Superior temporal gyrus (tissue), 1 donor: Measurements from ENCODE around the gene TXNRD1.
"Not testable (repeated sequence)": the region's sequence is repeated elsewhere in the genome, so short reads cannot be mapped to it uniquely, and the experiment has no call there.

Experiments
- DNase-seq: peaks from one replicate; pipeline ENCODE4 v3.0.0-alpha.2; 2016; ENCODE audit errors: extremely low spot score

The TXNRD1 gene

DNA sequence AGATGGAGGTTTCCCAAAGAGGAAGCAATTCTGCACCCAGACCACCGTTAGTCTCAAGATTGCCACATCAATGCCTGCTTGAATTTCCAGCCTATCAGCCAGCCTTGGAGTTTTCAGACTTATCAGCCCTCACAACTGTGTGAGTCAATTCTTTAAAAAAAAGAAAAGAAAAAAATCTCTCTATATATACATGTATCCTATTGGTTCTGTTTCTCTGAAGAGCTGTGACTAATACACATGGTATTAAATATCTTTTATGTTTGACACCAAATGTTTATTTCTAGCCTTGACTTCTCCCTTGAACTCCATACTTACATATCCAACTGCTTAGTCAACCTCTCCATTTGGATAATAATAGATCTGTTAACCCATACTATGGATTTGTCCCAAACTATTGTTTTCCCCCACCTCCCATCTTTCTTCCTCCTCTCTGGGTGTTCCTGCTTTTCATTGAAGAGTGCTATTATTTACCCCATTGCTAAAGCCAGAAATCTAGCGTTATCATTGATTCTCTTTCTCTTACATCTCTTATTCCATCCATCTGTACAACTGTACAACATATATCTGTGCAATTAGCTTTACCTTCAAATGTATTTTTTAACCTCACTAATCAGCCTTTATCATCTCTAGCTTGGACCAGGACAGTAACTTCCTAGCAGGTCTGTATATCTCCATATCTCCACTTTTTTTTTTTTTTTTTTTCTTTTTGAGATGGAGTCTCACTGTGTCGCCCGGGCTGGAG lies 65.3 kb downstream of the TXNRD1 start:
- no peak for DNase-seq

DNA sequence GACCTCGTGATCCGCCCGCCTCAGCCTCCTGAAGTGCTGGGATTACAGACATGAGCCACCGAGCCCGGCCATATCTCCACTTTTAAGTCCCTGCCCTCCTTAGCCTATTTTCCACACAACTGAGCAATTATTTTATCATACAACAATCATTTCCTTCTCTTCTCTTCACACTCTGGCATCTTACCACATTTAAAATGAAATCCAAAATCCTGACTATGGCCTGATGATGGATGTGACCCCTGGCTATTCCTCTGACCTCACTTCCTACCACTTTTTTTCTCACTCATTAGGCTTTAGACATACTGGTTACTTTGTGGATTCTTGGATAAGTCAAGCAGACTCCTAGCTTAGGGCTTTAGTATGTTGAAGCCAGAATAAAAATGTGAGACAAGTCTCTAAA lies 66.1 kb downstream of the TXNRD1 start:
- no peak for DNase-seq

DNA sequence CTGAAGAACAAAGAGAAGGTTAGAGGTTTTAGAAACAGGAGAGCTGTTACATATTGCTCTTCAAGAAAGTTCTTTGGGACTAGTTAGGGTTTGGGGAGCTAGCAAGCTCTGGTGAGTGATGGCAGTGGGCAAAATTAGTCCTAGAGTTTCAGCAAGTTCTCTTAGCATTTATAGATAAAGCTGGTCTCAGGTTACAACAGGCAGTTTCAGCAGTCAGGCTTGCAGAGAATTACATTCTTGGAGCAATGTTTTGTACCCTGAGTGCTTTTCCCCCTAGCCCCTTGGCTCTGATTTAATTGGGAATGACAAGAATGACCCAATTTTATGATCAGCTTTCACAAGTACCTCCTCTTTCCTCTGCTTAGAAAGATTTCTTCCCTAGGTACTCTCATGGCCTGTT lies 66.5 kb downstream of the TXNRD1 start:
- DNase-seq = no peak

DNA sequence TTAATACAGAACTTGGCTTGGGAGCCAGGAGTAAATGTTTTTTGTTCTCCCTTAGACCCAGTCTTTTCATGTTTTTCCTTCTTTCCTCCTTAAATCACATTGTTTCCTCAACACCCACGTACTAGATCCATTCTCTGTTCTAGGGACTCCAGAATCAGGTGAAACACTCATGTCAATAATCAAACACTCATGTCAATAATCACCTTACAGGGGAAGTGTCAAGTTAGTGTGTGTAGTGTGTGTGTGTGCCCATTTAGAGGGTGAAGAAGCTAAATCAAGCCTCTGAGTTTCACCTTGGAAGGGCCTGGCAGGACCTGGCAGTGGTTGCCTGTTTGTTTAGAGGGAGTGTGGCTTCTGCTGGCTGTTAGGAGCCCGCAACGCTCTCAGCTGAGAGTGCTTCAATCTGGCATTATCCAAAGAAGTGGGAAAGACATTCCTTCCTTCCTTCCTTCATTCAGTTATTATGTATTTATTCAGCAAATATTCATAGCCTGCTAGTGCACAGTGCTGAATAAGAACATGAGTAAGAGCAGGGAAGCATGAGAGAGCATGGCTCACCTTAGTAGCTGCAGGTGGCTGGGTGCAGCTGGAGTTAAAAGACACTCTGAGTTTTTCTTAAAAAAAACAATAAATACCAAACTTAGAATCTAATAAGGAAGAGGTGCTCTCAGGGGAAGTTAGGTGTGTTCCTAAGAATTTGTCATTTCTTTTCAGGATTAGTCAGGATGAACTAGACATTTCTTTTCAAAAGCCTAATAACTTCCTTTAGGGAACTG lies 70.3 kb downstream of the TXNRD1 start:
- DNase-seq = peak; percentile 11

DNA sequence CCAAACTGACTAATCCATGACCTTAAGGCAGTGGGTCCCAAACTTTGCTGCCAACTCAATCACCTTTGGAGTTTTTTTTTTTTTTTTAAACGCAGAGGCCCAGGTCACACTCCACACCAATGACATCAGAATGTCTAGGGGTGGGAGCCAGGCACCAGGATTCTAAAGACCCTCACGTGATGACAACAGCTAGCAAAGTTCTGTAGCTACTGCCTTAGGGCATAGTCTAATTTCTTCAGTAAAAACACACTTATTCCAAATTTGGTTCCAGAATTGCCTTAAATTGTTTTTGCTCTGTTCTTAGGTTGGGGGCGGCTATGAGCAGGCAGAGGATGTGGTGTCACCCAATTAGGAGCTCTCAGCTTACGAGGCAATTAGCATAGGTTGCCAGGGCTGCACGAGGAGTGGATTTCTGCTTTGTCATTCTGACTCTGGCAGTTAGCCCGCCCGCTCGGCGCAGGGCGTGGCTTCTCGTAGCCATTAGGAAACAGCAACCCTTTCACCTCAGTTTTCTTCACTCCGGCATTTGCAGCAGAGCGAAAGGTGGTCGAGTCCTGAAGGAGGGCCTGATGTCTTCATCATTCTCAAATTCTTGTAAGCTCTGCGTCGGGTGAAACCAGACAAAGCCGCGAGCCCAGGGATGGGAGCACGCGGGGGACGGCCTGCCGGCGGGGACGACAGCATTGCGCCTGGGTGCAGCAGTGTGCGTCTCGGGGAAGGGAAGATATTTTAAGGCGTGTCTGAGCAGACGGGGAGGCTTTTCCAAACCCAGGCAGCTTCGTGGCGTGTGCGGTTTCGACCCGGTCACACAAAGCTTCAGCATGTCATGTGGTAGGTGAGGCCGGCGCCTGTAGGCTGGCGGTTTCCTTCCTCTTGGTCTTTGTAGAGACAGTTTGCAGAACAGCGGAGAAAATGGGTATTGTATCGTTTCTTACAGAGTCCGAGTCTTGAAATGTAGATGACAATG lies 71.2 kb downstream of the TXNRD1 start:
- DNase-seq = peak; percentile 96

DNA sequence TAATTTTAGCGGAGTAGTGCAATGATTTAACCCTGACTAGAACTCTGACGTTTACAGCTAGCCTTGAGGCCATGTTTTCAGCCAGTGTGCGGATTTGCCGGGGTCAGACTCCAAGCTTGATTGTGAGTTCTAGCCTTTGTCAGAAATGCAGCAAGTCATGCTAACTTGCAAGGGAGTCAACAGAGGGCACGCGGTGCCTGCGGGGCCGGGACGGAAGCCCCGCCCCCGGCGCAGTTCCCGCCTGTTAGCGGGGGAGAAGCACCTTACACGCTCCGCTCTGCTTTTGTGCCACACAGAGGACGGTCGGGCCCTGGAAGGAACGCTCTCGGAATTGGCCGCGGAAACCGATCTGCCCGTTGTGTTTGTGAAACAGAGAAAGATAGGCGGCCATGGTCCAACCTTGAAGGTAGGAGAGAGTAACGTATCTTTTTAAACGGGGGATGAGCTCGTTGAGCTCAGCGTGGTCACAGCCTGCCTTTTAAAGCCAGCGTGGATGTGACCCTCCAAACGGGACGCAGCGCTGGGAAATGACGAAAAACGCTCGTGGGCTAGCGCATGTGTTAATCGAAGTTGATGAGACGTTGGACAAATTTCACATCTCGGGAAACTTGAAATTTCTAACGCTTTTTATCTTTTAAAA lies 73.2 kb downstream of the TXNRD1 start:
- peak; percentile 91 for DNase-seq

DNA sequence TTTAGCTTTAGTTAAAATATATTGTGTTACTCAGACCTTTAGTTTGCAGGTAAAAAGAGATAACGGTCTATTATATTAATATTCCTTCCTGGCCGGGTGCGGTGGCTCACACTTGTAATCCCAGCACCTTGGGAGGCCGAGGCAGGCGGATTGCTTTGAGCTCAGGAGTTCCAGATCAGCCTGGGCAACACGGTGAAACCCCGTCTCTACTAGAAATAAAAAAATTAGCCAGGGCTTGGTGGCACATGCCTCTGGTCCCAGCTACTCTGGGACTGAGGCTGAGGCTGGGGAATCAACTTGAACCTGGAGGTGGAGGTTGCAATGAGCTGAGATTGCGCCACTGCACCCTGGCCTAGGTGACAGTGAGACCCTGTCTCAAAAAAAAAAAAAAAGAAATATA lies 74.7 kb downstream of the TXNRD1 start:
- DNase-seq = no peak

DNA sequence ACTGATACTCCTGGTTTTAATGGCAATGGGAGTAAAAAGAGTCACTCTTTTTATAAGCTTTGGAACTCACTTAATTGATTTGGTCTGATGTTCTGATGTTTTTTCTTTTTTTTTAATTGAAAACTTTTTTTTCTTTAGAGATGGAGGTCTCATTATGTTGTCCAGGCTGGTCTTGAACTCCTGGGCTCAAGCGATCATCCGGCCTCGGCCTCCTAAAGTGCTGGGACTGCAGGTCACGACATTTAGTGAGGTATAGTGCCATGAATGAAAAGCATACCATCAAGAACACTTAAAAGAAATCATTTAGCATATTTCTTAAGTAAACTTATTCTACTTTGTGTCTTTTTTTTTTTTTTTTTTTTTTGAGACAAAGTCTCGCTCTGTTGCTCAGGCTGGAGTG lies 75.3 kb downstream of the TXNRD1 start:
- DNase-seq = peak; percentile 2

DNA sequence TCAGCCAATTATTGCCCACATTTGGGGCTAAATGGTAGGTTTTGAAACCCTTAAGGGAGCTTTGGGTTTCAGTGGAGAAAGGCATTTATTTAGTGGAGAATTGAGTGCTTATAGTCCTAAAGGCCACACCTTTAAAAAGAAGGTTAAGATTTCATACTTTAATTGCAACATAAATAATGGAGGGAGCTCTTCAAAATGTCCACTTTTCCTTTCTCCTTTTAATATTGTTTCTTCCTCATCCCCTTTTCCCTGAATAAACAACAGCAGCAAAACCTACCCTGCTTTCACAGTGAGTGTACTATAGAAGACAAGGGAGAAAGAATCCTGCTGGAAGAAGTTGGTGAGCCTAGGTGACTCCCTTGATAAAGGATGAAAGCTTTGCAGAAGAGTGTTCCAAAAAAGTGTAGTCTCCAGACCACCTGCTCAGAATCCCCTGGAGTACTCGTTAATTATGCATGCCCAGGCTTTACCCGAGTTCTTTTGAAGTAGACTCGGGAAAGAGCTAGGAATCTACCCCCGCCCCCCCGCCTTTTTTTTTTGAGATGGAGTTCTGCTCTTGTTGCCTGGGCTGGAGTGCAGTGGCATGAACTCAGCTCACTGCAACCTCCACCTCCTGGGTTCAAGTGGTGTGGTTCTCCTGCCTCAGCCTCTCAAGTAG lies 76.4 kb downstream of the TXNRD1 start:
- no peak for DNase-seq

DNA sequence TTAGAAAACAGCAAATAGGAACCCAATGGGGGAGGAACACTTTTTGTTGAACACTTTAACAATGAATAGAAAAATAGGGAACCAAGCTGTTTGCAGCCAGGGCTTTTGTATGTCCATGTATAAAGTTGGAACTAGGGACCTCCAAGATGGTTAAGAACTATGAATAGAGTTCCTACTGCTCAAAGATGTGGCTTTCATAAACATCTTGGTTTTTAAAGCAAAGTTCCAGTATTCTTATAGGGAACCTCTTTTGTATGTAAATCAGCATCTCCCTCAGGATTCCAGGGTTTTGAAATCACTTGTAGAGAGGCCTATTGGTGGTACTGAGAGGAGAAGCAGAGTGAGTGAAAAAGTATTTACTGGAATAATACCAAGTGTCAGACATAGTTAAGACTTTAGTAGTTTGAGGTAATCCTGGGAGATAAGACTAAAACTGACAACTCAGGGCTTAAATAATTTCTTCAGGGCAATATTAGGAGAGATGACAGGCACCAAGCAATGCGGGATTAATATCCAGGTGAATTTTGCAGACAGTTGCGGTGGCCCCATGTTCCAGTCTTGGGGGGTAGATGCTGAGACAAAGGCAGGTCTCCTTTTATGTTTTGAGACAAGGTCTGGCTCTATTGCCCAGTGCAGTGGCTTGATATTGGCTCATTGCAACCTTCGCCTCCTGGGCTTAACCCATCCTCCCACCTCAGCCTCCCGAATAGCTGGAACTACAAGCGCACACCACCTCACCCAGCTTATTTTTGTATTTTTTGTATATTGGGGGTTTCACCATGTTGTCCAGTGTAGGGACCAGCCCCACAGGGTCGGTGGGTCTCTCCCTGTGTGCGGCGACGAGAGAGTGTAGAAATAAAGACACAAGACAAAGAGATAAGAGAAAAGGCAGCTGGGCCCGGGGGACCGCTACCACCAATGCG lies 77.6 kb downstream of the TXNRD1 start:
- no peak for DNase-seq

DNA sequence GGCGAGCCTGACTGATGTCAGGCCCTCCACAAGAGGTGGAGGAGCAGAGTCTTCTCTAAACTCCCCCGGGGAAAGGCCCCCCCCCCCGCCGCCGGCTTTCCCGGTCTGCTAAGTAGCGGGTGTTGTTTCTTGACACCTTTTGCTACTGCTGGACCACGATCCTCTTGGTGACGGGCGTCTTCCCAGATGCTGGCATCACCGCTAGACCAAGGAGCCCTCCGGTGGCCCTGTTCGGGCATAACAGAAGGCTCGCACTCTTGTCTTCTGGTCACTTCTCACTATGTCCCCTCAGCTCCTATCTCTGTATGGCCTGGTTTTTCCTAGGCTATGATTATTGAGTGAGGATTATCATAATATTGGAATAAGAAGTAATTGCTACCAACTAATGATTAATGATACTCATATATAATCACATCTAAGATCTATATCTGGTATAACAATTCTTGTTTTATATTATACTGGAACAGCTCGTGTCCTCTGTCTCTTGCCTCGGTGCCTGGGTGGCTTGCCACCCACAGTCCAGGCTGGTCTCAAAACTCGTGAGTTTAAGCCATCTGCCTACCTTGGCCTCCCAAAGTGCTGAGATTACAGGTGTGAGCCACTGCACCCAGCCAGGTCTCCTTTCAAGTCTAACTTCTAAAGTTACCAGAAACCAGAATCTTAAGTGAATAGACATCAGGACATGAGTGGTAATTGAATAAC lies 78.7 kb downstream of the TXNRD1 start:
- DNase-seq = not testable (repeated sequence)

DNA sequence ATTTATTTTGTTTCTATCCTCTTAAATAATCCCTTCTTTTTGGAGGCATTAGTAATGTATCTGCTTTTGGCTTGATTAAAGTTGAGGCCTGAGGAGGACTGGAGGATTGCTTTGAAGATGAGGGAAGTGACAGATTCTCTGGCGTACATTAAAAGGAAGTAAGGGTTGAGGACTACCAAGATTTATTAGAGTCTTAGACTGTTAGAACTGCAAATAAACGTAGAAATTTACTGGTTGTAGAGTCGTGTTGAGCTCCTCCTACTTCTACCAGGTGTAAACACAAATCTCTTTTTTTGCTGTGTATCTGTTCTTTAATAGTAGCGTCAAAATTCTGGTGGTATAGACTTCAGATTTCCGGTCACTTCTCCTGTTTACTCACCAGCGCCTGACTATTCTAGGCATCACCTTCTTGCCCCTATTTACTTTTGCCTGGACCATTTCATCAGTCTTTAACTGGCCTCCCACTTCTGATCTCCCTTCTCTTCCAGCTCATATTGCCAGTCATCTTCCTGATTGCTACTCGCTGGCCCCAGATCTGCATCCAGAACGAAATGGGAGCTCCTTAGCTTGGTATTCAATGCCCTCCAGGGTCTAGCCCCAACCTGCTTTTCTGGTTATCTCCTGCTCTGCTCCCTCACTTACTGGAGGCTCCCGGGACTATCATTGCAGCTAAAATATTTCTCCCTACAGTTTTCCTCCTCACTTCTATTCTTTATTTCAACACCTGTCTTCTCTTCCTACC lies 79.5 kb downstream of the TXNRD1 start:
- no peak for DNase-seq

DNA sequence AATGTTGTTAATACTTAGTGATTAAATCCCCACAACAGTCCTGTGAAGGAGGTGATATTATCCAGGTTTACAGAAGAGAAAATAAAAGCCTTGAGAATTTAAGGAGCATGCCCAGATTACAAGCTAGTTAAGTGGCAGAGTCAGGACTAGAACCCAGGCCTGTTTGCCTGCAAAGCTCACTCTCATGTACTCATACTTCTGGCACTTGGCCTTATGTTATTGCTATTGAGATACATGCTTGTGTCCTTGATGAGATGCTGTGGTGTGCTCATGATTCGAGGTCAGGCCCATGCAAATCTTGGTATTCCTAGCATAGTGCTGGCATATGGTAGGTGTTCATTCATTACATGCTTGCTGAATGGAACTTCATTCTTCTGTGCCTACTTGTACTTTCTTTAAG lies 80.4 kb downstream of the TXNRD1 start:
- no peak for DNase-seq

DNA sequence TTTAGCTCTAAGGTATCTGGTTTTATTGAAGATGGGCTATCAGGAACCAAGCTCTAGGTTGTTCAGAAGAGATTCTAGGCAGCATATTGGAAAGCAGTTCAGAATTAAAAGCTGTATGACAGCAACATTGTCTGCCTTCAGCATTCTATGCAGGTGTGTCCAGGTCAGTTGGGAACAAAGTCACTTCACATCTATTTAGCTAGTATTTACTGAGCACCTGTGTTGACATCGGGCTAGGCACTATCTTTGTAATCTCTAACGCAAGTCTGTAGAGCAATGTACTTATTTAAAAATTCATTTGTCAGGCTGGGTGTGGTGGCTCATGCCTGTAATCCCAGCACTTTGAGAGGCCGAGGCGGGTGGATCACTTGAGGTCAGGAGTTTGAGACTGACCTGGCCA lies 81.1 kb downstream of the TXNRD1 start:
- no peak for DNase-seq

DNA sequence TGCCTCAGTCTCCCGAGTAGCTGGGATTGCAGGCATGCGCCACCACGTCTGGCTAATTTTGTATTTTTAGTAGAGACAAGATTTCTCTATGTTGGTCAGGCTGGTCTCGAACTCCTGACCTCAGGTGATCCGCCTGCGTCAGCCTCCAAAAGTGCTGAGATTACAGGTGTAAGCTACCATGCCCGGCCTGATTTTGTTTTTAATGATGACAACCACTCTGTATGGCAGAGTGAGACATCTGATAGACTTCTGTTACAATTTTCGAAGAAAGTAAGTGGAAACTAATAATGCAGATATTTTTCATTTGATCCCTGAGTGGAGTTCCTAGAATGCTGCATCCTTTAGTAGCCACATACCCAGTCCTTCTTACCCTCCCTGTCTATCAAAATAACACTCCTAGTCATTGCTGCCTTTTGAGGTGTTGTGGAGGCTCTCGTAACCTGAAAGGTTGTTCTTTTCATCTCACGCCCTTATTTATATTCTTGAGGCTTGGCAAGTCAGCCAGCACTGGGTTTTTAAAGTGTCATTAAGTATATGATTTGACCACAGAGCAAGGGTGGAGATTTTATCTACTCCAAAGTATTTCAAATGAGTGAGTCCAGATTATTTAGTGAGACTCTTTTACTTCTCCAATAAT lies 82.0 kb downstream of the TXNRD1 start:
- no peak for DNase-seq

DNA sequence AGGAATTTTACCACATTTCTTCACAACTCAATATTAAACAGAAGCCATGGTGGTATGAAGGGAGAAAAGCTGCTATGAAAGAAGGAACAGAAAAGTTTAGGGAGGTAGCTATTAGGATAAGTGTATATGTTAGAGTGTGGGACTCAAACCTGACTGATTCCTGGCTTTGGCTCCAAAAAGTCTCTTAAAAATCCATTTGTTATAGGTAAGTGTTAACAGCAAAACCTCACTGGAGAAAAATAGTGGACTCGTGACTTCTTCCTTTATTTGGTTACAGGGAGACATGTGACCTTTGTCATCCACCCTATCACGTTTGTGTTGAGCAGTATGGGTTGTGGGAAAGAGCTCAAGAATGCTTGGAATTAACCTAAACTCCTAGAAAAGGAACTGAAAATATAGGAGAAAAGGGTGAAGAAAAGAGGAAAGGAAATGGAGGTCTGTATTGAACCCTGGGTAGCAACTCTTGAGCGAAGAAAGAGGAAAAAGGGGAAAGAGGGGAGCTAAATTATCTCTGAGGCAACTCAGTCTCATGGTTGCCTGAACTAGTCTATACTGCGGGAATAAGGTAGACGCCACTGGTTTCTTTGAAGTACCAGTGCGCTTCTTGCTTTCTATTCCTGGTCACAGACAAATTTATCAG lies 84.4 kb downstream of the TXNRD1 start:
- no peak for DNase-seq

DNA sequence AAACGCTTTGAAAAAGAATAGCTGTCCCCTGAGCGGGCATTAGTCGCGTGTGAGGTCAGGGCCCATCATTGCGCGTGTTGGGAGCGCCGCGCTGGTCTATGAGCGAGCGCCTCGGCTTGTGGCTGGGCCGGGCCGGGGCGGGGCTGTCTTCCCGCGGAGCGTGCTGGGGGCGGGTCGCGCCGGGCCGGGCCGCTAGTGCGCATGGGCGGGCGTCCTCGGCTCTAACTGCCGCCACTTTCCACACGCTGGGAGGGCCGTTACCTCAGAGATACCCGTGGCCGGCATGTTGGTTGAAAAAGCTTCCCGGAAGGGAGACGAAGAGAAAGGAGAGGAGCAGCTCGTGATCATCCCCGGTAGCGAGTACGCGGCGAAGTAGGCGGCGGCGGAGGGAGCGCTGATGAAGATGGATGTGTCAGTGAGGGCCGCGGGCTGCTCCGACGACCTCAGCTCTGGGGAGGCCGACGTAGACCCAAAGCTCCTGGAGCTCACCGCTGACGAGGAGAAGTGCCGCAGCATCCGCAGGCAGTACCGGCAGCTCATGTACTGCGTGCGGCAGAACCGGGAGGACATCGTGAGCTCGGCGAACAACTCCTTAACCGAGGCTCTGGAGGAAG lies 88.1 kb downstream of the TXNRD1 start, which contains the start of gene EID3:
Gene EID3, plus strand, starts transcription at position 202 of the 614 bp plus-strand sequence. Its CDS starts 196 bp downstream, at position 398.
- DNase-seq = peak; percentile 82
